Activated B cell treated with CpG ODN at 0.5 μM for 24 hours (primary cell): Measurements from ENCODE around the gene ASB1. TPM values are rescaled to one million over a fixed set of nuclear protein-coding genes. Genes with fewer than 3 reads are reported as not detected.

Experiments
- ATAC-seq: fragments of 200-7000 bp; cut with Tn5 transposase; one replicate; pipeline ENCODE4 v1.10.0; 2021; ENCODE audit warnings: low read depth, mild to moderate bottlenecking, moderate library complexity
- CTCF ChIA-PET: fragments of 350-600 bp; sonication (Branson Sonifier 250); formaldehyde crosslinking; loops from one replicate; lab custom pipeline; 2021; ENCODE audit warnings: antibody characterized with exemption; lab: Charles Lee
- POLR2A ChIA-PET: fragments of 350-600 bp; sonication (Branson Sonifier 250); formaldehyde crosslinking; loops from one replicate; lab custom pipeline; 2021; ENCODE audit warnings: antibody characterized with exemption; lab: Charles Lee
- DNase-seq: peaks from one replicate; pipeline ENCODE4 v3.0.0; 2022
- H3K27ac Mint-ChIP-seq: one replicate; pipeline ENCODE4 v1.8.0; 2020; ENCODE audit warnings: mixed read lengths
- H3K27me3 Mint-ChIP-seq: one replicate; pipeline ENCODE4 v1.8.0; 2021; ENCODE audit warnings: mixed read lengths
- H3K36me3 Mint-ChIP-seq: one replicate; pipeline ENCODE4 v1.8.0; 2021; ENCODE audit warnings: low read depth, mixed read lengths
- H3K4me1 Mint-ChIP-seq: one replicate; pipeline ENCODE4 v1.8.0; 2021; ENCODE audit warnings: mixed read lengths
- H3K4me3 Mint-ChIP-seq: one replicate; pipeline ENCODE4 v1.8.0; 2020; ENCODE audit warnings: mild to moderate bottlenecking, mixed read lengths
- H3K9me3 Mint-ChIP-seq: one replicate; pipeline ENCODE4 v1.8.0; 2020; ENCODE audit warnings: mixed read lengths
- intact Hi-C: fragments of 100-400 bp; cut with micrococcal nuclease; formaldehyde crosslinking; loops from one replicate; pipeline ENCODE4 v1.15.1; 2024
- total RNA-seq: library from RNA; stranded (reverse); gene quantifications from 2 replicates; pipeline ENCODE4 v1.2.3, GENCODE V29; 2022
- TF ChIP-seq, protein P1 (sequence below): fragments of 200-600 bp; IDR thresholded peaks from one replicate; pipeline ENCODE4 v1.8.0; 2022; ENCODE audit warnings: antibody characterized with exemption, mild to moderate bottlenecking

ASB1 gene
- total RNA-seq, 1 donor from 2014 or later = 49.8 TPM

DNA sequence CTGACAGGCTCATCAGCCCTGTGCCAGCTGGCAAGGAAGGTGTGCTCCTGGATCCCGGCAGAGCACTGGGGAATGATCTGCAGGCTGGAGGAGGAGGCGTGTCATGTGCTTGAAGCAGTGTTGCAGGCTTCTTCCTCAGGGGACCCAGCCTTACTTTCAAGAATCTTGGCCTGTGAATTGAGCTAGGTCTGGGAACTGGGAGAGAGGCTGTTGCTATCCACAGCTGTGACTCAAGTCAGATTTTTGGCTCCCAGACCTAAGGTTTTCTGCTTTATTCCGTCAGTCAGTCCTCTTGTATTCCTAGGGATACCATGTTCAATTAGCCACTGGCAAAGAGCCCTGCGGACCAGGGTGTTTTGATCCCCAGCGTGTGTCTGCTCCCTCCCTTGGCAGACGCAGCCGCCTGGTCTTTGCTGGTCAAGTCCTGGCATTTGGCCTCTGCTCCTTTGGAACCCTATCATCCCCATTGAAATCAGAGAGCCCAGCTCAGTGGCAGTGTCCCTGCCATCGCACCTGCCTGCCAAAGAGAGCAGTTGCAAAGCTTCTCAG lies 32.4 kb downstream of the ASB1 start:
- no peak overlapping the region for H3K27ac Mint-ChIP-seq
- no peak for ATAC-seq
- POLR2A ChIA-PET = no interaction called here
- H3K4me3 Mint-ChIP-seq = no peak overlapping the region
- peaks cover 5% of the 10 kb centered on the region for H3K4me1 Mint-ChIP-seq
- CTCF ChIA-PET = no interaction called here
- no peak for DNase-seq
- H3K27me3 Mint-ChIP-seq = no peaks in the 10 kb centered on the region
- no peaks in the 10 kb centered on the region for H3K36me3 Mint-ChIP-seq
- H3K9me3 Mint-ChIP-seq = peaks cover 13% of the 10 kb centered on the region
- TF ChIP-seq, protein P1, sequence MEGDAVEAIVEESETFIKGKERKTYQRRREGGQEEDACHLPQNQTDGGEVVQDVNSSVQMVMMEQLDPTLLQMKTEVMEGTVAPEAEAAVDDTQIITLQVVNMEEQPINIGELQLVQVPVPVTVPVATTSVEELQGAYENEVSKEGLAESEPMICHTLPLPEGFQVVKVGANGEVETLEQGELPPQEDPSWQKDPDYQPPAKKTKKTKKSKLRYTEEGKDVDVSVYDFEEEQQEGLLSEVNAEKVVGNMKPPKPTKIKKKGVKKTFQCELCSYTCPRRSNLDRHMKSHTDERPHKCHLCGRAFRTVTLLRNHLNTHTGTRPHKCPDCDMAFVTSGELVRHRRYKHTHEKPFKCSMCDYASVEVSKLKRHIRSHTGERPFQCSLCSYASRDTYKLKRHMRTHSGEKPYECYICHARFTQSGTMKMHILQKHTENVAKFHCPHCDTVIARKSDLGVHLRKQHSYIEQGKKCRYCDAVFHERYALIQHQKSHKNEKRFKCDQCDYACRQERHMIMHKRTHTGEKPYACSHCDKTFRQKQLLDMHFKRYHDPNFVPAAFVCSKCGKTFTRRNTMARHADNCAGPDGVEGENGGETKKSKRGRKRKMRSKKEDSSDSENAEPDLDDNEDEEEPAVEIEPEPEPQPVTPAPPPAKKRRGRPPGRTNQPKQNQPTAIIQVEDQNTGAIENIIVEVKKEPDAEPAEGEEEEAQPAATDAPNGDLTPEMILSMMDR = no peak
- intact Hi-C loops = no loop called here

DNA sequence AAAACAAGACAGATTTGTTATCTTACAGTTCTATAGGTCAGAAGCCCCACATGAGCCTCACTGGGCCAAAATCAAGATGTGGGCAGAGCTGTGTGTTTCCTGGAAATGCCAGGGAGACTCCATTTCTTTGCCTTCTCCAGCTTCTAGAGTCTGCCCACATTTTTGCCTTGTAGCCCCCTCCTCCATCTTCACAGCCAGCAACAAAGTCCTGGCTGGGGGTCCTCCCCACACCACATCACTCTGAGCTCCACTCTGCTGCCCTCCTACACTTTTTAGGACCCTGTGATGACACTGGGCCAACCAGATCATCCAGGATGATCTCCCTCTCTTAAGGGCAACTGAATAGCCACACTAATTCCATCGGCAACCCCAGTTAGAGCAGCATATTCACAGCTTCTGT lies 34.3 kb downstream of the ASB1 start:
- intact Hi-C loops = no loop called here
- no peak for ATAC-seq
- ChIA-PET CTCF (no interaction called here), POLR2A (no interaction called here)
- Mint-ChIP-seq H3K4me3 (no peak overlapping the region), H3K36me3 (no peaks in the 10 kb centered on the region), H3K4me1 (peaks cover 5% of the 10 kb centered on the region), H3K9me3 (peaks cover 11% of the 10 kb centered on the region), H3K27ac (no peak overlapping the region), H3K27me3 (no peaks in the 10 kb centered on the region)
- TF ChIP-seq, protein P1 = no peak
- no peak for DNase-seq

DNA sequence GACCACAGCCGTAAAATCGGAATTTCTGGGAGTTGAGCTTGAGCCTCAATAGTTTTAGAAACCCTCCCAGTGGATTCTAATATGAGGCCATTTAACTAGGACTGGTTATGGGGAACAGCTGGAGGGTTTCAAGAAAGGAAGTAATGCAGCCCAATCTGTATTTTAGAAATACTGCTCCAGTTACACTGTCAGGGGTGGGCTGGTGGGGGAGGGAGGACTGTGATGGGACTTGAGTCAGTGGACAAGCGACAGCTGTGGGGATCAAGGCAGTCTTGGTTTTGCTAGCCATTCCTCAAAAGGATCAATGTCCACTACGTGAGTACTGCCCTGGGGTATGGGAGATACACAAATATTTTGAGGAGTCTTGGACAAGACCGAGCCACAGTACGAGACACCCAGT lies 34.8 kb downstream of the ASB1 start:
- H3K27ac Mint-ChIP-seq = no peak overlapping the region
- H3K27me3 Mint-ChIP-seq = no peaks in the 10 kb centered on the region
- TF ChIP-seq, protein P1 = no peak
- no peak overlapping the region for H3K4me3 Mint-ChIP-seq
- POLR2A ChIA-PET = no interaction called here
- H3K4me1 Mint-ChIP-seq = peaks cover 5% of the 10 kb centered on the region
- ATAC-seq = no peak
- peaks cover 6% of the 10 kb centered on the region for H3K9me3 Mint-ChIP-seq
- no peaks in the 10 kb centered on the region for H3K36me3 Mint-ChIP-seq
- DNase-seq = no peak
- intact Hi-C loops = no loop called here
- CTCF ChIA-PET = no interaction called here

DNA sequence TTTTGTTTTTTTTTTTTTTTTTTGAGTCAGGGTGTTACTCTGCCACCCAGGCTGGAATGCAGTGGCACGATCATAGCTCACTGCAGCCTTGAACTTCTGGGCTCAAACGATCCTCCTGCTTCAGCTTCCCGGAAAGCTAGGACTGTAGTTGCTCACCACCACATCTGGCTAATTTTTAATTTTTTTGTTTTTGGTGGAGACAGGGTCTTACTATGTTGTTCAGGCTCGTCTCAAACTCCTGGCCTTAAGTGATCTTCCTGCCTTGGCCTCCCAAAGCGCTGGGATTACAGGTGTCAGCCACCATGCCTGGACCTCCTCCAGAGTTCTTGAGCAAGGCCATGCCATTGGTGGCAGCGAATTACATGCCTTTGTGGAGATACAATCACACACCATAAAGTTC lies 35.2 kb downstream of the ASB1 start:
- ChIA-PET POLR2A (no interaction called here), CTCF (no interaction called here)
- intact Hi-C loops = no loop called here
- H3K4me3 Mint-ChIP-seq = no peak overlapping the region
- no peak overlapping the region for H3K27ac Mint-ChIP-seq
- H3K27me3 Mint-ChIP-seq = no peaks in the 10 kb centered on the region
- no peaks in the 10 kb centered on the region for H3K36me3 Mint-ChIP-seq
- peaks cover 3% of the 10 kb centered on the region for H3K9me3 Mint-ChIP-seq
- peaks cover 5% of the 10 kb centered on the region for H3K4me1 Mint-ChIP-seq
- TF ChIP-seq, protein P1 = no peak
- no peak for ATAC-seq
- DNase-seq = no peak

DNA sequence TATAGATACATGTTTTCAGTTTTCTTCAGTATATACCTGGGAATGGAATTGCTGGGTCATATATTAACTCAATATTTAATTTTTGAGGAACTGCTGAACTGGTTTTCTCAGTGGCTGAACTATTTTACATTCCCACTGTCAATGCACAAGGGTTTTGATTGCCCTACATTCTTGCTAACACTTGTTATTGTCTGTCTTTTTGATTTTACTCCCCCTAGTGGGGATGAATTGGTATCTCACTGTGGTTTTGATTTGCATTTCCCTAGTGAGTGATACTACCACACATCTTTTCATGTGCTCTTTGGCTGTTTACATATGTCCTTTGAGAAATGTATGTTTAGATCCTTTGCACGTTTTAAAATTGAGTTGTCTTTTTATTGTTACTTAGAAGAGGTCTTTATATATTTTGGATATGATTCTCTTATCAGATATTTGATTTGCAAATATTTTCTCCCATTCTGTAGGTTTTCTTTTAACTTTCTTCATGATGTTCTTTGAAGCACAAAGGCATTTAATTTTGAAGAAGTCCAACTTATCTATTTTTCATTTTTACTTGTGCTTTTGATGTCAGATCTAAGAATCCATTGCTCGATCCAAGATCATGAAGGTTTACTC lies 36.2 kb downstream of the ASB1 start:
- TF ChIP-seq, protein P1 = peak; percentile 48
- Mint-ChIP-seq H3K4me1 (peaks cover 5% of the 10 kb centered on the region), H3K27me3 (no peaks in the 10 kb centered on the region), H3K27ac (no peak overlapping the region), H3K9me3 (peaks cover 3% of the 10 kb centered on the region), H3K4me3 (no peak overlapping the region), H3K36me3 (no peaks in the 10 kb centered on the region)
- ChIA-PET POLR2A (no interaction called here), CTCF (no interaction called here)
- intact Hi-C loops = loop anchor here (1.0 kb wide), 1 partner anchor 93 kb away; no protein-coding TSS in a partner anchor
- DNase-seq (no peak), ATAC-seq (peak; percentile 40)
